ENCODE measurements around the gene RGP1. TPM values are rescaled to one million over a fixed set of nuclear protein-coding genes. Genes with fewer than 3 reads are reported as not detected.

Gene RGP1
- total RNA-seq, 1 experiment from 2014 or later: 15.0 TPM

- DNase-seq (ENCODE audit: extremely low read depth, low read depth): peak; percentile 21
Observed at GRCh38 chr9:35798658-35799374, 49.7 kb downstream of the RGP1 start.

GRCh38 chr9:35800530-35800929, 51.4 kb downstream of the RGP1 start:
- no peak for DNase-seq (ENCODE audit: extremely low read depth, low read depth)

- no peak for DNase-seq (ENCODE audit: extremely low read depth, low read depth)
Observed at GRCh38 chr9:35801328-35802128, 52.4 kb downstream of the RGP1 start.

- DNase-seq (ENCODE audit: extremely low read depth, low read depth): no peak
Observed at GRCh38 chr9:35806101-35806500, 57.0 kb downstream of the RGP1 start.

Small RNAs within 50 kb of the gene (small RNA-seq; reads per million reads assigned to genes)
- gene MIR6853: 0 to 0.02 reads per million in 2 experiments

Other genes starting within 250 kb of the RGP1 start
- 7.8 and 8.5 TPM in 2 replicates for gene TESK1, start 144.0 kb upstream of the RGP1 start, total RNA-seq (2014; rRNA removed; shearing (Covaris generic))
- gene CD72, start 130.9 kb upstream of the RGP1 start, total RNA-seq (2014; rRNA removed; shearing (Covaris generic)): not detected in 2 replicates
- gene SIT1, start 98.4 kb upstream of the RGP1 start, total RNA-seq (2014; rRNA removed; shearing (Covaris generic)): not detected in 2 replicates
- 9,964 and 10,171 TPM in 2 replicates for gene RMRP, start 91.3 kb upstream of the RGP1 start, total RNA-seq (2014; rRNA removed; shearing (Covaris generic))
- gene CCDC107, start 91.0 kb upstream of the RGP1 start, total RNA-seq (2014; rRNA removed; shearing (Covaris generic)): 6.3 and 8.4 TPM in 2 replicates
- 5.0 and 7.5 TPM in 2 replicates for gene ARHGEF39, start 84.1 kb upstream of the RGP1 start, total RNA-seq (2014; rRNA removed; shearing (Covaris generic))
- 10.1 and 13.7 TPM in 2 replicates for gene CA9, start 75.4 kb upstream of the RGP1 start, total RNA-seq (2014; rRNA removed; shearing (Covaris generic))
- gene TPM2, start 59.4 kb upstream of the RGP1 start, total RNA-seq (2014; rRNA removed; shearing (Covaris generic)): 36.3 and 40.7 TPM in 2 replicates
- gene TLN1, start 17.1 kb upstream of the RGP1 start, total RNA-seq (2014; rRNA removed; shearing (Covaris generic)): 44.8 TPM in 2 replicates
- 22.4 and 24.5 TPM in 2 replicates for gene CREB3, start 16.6 kb upstream of the RGP1 start, total RNA-seq (2014; rRNA removed; shearing (Covaris generic))
- gene GBA2, start 59 bp upstream of the RGP1 start, total RNA-seq (2014; rRNA removed; shearing (Covaris generic)): 19.8 and 24.0 TPM in 2 replicates
- gene MSMP, start 5.0 kb downstream of the RGP1 start, total RNA-seq (2014; rRNA removed; shearing (Covaris generic)): 1.1 TPM in 1 of 2 replicates, not detected in the other
- gene NPR2, start 42.3 kb downstream of the RGP1 start, total RNA-seq (2014; rRNA removed; shearing (Covaris generic)): 1.7 and 7.0 TPM in 2 replicates
- gene SPAG8, start 63.0 kb downstream of the RGP1 start, total RNA-seq (2014; rRNA removed; shearing (Covaris generic)): 0.14 and 0.47 TPM in 2 replicates
- 18.2 and 22.8 TPM in 2 replicates for gene HINT2, start 65.8 kb downstream of the RGP1 start, total RNA-seq (2014; rRNA removed; shearing (Covaris generic))
- not detected in 2 replicates for gene FAM221B, start 79.4 kb downstream of the RGP1 start, total RNA-seq (2014; rRNA removed; shearing (Covaris generic))
- 1.2 and 1.4 TPM in 2 replicates for gene TMEM8B, start 79.9 kb downstream of the RGP1 start, total RNA-seq (2014; rRNA removed; shearing (Covaris generic))
- gene OR13J1, start 121.1 kb downstream of the RGP1 start, total RNA-seq (2014; rRNA removed; shearing (Covaris generic)): not detected in 2 replicates
- 1.4 and 3.2 TPM in 2 replicates for gene HRCT1, start 156.9 kb downstream of the RGP1 start, total RNA-seq (2014; rRNA removed; shearing (Covaris generic))
- 0.46 TPM in 1 of 2 replicates, not detected in the other for gene SPAAR, start 160.2 kb downstream of the RGP1 start, total RNA-seq (2014; rRNA removed; shearing (Covaris generic))
- gene OR2S2, start 208.9 kb downstream of the RGP1 start, total RNA-seq (2014; rRNA removed; shearing (Covaris generic)): not detected in 2 replicates

Data from NCI-H460 (cell line).